DOHH2 (cell line): ENCODE data around the gene ZNF180.

Experiments
- H3F3A ChIP-seq: fragments of 200-600 bp; sonication (generic), shearing (Covaris generic); 2 replicates; pipeline ENCODE4 v1.6.0; 2016; ENCODE audit warnings: antibody characterized with exemption, mild to moderate bottlenecking; ENCODE audit not compliant: control insufficient read depth, insufficient read depth
- H3K27ac ChIP-seq: fragments of 200-600 bp; sonication (generic); 2 replicates; pipeline ENCODE4 v1.5.1; 2014; ENCODE audit warnings: low read depth, mild to moderate bottlenecking, low read length, moderate library complexity
- H3K27me3 ChIP-seq: fragments of 200-600 bp; sonication (generic); 2 replicates; pipeline ENCODE4 v1.6.1; 2014; ENCODE audit warnings: mild to moderate bottlenecking, low read length, mixed read lengths; ENCODE audit not compliant: control insufficient read depth
- H3K36me3 ChIP-seq: fragments of 200-600 bp; sonication (generic); 2 replicates; pipeline ENCODE4 v1.6.1; 2014; ENCODE audit warnings: mild to moderate bottlenecking, low read length, moderate library complexity, mixed read lengths; ENCODE audit not compliant: control insufficient read depth
- H3K4me1 ChIP-seq: fragments of 200-600 bp; sonication (generic); 2 replicates; pipeline ENCODE4 v1.6.1; 2014; ENCODE audit warnings: mild to moderate bottlenecking, low read length, mixed read lengths; ENCODE audit not compliant: control insufficient read depth
- H3K4me2 ChIP-seq: fragments of 200-600 bp; sonication (generic); 2 replicates; pipeline ENCODE4 v1.6.0; 2014; ENCODE audit warnings: mild to moderate bottlenecking, low read length, moderate library complexity
- H3K4me3 ChIP-seq: fragments of 200-600 bp; sonication (generic); 2 replicates; pipeline ENCODE4 v1.5.1; 2014; ENCODE audit warnings: mild to moderate bottlenecking, low read length, mixed read lengths
- H3K79me2 ChIP-seq: fragments of 200-600 bp; sonication (generic); 2 replicates; pipeline ENCODE4 v1.6.1; 2014; ENCODE audit warnings: mild to moderate bottlenecking, low read length, mixed read lengths; ENCODE audit not compliant: control insufficient read depth
- H3K9me2 ChIP-seq: fragments of 200-600 bp; sonication (generic); replicated peaks from 2 replicates; pipeline ENCODE4 v1.6.1; 2014; ENCODE audit warnings: mild to moderate bottlenecking, low read length, mixed read lengths; ENCODE audit not compliant: control insufficient read depth
- H3K9me3 ChIP-seq: fragments of 200-600 bp; sonication (generic); 2 replicates; pipeline ENCODE4 v1.6.1; 2014; ENCODE audit warnings: antibody characterized with exemption, low read length, mixed read lengths; ENCODE audit not compliant: control insufficient read depth, insufficient read depth
- H4K20me1 ChIP-seq: fragments of 200-600 bp; sonication (generic); 2 replicates; pipeline ENCODE4 v1.6.0; 2014; ENCODE audit warnings: low read depth, mild to moderate bottlenecking, antibody characterized with exemption, low read length, moderate library complexity; ENCODE audit not compliant: control insufficient read depth, insufficient read depth
- CTCF ChIP-seq: fragments of 200-600 bp; sonication (generic); IDR thresholded peaks from one replicate; pipeline ENCODE4 v1.5.1; 2014; ENCODE audit warnings: antibody characterized with exemption, mild to moderate bottlenecking, low read depth, low read length; ENCODE audit not compliant: poor library complexity, severe bottlenecking
- EZH2phosphoT487 ChIP-seq: fragments of 200-600 bp; sonication (generic); IDR thresholded peaks from 2 replicates; pipeline ENCODE4 v1.6.1; 2017; ENCODE audit warnings: borderline replicate concordance, mild to moderate bottlenecking, antibody characterized with exemption, low read length, moderate library complexity, mixed read lengths

Gene ZNF180

DNA sequence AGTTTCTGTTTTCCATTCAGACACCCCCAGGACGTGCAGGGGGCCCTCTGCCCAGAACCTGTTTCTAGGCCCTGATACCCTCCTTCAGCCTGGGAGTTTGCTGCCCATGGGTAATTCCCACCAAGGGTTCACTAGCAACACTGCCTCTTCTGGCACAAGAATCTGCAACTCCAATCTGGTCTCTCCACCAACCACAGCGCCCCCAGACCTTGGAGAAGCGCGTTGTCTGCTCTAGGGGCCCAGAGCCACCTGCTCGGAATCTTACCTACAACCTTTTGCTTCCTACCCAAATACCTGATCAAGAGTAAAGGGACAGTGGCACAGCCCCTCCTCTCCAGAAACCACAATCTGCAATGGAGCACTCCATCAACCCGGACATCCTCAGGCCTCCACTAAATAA lies 763 bp downstream of the ZNF180 start:
- Histone ChIP-seq H3K4me1 (peaks cover 9% of the 10 kb centered on the region), H3K27me3 (no peaks in the 10 kb centered on the region), H3K9me2 (no peaks in the 10 kb centered on the region), H3K4me3 (peak overlapping the region; percentile 96), H3K4me2 (peak overlapping the region; percentile 76), H3K9me3 (peaks cover 59% of the 10 kb centered on the region), H3K36me3 (peaks cover 34% of the 10 kb centered on the region), H3K79me2 (peaks cover 29% of the 10 kb centered on the region), H3K27ac (no peak overlapping the region), H3F3A (no peaks in the 10 kb centered on the region), H4K20me1 (no peaks in the 10 kb centered on the region)
- TF ChIP-seq EZH2phosphoT487 (no peak), CTCF (no peak)

GRCh38 chr19:44498988-44499387 lies 1.3 kb downstream of the ZNF180 start:
- peak overlapping the region; percentile 76 for H3K4me2 ChIP-seq
- no peaks in the 10 kb centered on the region for H3F3A ChIP-seq
- H3K4me1 ChIP-seq = peaks cover 9% of the 10 kb centered on the region
- no peaks in the 10 kb centered on the region for H3K9me2 ChIP-seq
- peaks cover 56% of the 10 kb centered on the region for H3K9me3 ChIP-seq
- TF ChIP-seq EZH2phosphoT487 (no peak), CTCF (no peak)
- peak overlapping the region; percentile 96 for H3K4me3 ChIP-seq
- no peaks in the 10 kb centered on the region for H4K20me1 ChIP-seq
- H3K27me3 ChIP-seq = no peaks in the 10 kb centered on the region
- H3K27ac ChIP-seq = no peak overlapping the region
- peaks cover 38% of the 10 kb centered on the region for H3K36me3 ChIP-seq
- peaks cover 29% of the 10 kb centered on the region for H3K79me2 ChIP-seq

DNA sequence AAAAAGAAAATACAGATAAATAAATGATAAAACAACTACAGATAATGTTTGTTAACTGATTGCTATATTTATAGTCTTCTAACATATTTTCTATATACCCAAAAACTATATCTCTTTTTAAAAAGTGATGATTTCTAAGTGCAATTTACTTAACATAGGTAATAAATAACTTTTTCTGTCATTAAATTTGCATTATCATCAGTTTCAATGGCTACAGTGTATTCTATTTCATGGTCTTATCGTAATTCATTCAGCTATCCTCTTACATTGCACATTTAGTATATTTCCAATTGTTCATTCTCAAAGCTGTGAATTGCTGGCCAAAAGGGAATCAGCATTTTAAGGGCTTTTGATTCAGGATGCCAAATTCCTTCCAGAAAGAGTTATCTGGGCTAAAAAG lies 3.6 kb downstream of the ZNF180 start:
- H3K9me3 ChIP-seq = peaks cover 64% of the 10 kb centered on the region
- no peak overlapping the region for H3K4me3 ChIP-seq
- peaks cover 45% of the 10 kb centered on the region for H3K36me3 ChIP-seq
- peaks cover 29% of the 10 kb centered on the region for H3K79me2 ChIP-seq
- no peaks in the 10 kb centered on the region for H3K27me3 ChIP-seq
- H3K4me2 ChIP-seq = no peak overlapping the region
- no peak overlapping the region for H3K27ac ChIP-seq
- H3K4me1 ChIP-seq = peaks cover 9% of the 10 kb centered on the region
- no peaks in the 10 kb centered on the region for H4K20me1 ChIP-seq
- no peaks in the 10 kb centered on the region for H3F3A ChIP-seq
- no peak for TF ChIP-seq CTCF
- no peak for TF ChIP-seq EZH2phosphoT487
- H3K9me2 ChIP-seq = no peaks in the 10 kb centered on the region
